Measurements from ENCODE around the gene TMBIM4. TPM values are rescaled to one million over a fixed set of nuclear protein-coding genes. Genes with fewer than 3 reads are reported as not detected.

TMBIM4 gene
- total RNA-seq, 1 experiment from 2014 or later, result 60.3 TPM

DNA sequence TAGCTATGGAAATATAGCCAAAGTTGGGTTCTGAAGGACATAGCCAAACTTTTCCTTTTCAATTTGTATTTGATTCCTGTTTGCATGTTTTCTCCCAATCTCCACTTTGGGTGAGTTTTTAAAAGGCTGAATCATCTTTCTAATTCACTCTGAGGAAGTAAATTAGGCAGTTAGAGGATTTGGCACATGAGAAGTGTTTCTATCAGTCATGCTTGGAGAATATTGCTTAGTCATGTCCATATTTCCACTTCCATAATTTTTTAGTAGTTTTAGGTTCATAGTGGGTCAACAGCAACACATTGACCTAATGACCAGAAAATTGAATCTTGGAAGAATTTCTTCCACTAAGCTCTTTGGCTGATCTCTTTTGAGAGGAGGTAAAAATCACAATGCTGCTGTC lies 41.0 kb upstream of the TMBIM4 start:
- no peak for DNase-seq
- peaks cover 18% of the 10 kb centered on the region for H3K4me1 ChIP-seq
- ChIA-PET POLR2A (no interaction called here), CTCF (no interaction called here)
- Mint-ChIP-seq H3K4me3 (ENCODE audit: unreplicated experiment) (no peak overlapping the region), H3K9me3 (ENCODE audit: unreplicated experiment) (peaks cover 26% of the 10 kb centered on the region), H3K36me3 (ENCODE audit: insufficient read depth, unreplicated experiment) (peaks cover 13% of the 10 kb centered on the region), H3K27ac (ENCODE audit: unreplicated experiment) (no peak overlapping the region), H3K4me1 (ENCODE audit: low read depth, unreplicated experiment) (peaks cover 10% of the 10 kb centered on the region), H3K27me3 (ENCODE audit: insufficient read depth, unreplicated experiment) (peaks cover 4% of the 10 kb centered on the region)
- TF ChIP-seq CTCF (IDR thresholded peaks at IDR 0.05; ENCODE audit: insufficient read depth in 1 of 2, low read depth in 1 of 2, low read length in 1 of 2, severe bottlenecking in 1 of 2, unreplicated experiment in 1 of 2), result no peak
- no peaks in the 10 kb centered on the region for H3K36me3 ChIP-seq (ENCODE audit: control insufficient read depth, insufficient read depth, low read length)
- H3K9me3 ChIP-seq, result no peaks in the 10 kb centered on the region
- no peaks in the 10 kb centered on the region for H3K27me3 ChIP-seq (replicated peaks; ENCODE audit: control insufficient read depth, insufficient read depth, low read length)
- intact Hi-C loops (cut with micrococcal nuclease; ENCODE audit: unreplicated experiment), result no loop called here
- H3K4me3 ChIP-seq (ENCODE audit: low read depth, low read length), result no peak overlapping the region
- BruUV-seq (replicated peaks), result no TSS peak

GRCh38 chr12:66206141-66206540 lies 36.3 kb upstream of the TMBIM4 start:
- no peaks in the 10 kb centered on the region for H3K9me3 ChIP-seq
- H3K27me3 Mint-ChIP-seq (ENCODE audit: insufficient read depth, unreplicated experiment), result peaks cover 4% of the 10 kb centered on the region
- CTCF ChIA-PET, result no interaction called here

GRCh38 chr12:66203820-66204219 lies 34.0 kb upstream of the TMBIM4 start:
- POLR2A ChIA-PET, result no interaction called here
- H3K4me1 ChIP-seq, result peaks cover 4% of the 10 kb centered on the region; the same call in 1 of the 2 replicates
- no peaks in the 10 kb centered on the region for H3K36me3 Mint-ChIP-seq (ENCODE audit: insufficient read depth, unreplicated experiment)
- H3K27ac Mint-ChIP-seq (ENCODE audit: unreplicated experiment), result no peak overlapping the region
- H3K27me3 Mint-ChIP-seq (ENCODE audit: insufficient read depth, unreplicated experiment), result peaks cover 4% of the 10 kb centered on the region
- H3K4me1 Mint-ChIP-seq (ENCODE audit: low read depth, unreplicated experiment), result no peaks in the 10 kb centered on the region
- H3K9me3 Mint-ChIP-seq (ENCODE audit: unreplicated experiment), result no peaks in the 10 kb centered on the region
- no peak overlapping the region for H3K4me3 Mint-ChIP-seq (ENCODE audit: unreplicated experiment)
- BruUV-seq (replicated peaks), result no TSS peak
- DNase-seq, result no peak
- no peaks in the 10 kb centered on the region for H3K9me3 ChIP-seq
- no peaks in the 10 kb centered on the region for H3K27me3 ChIP-seq (replicated peaks; ENCODE audit: control insufficient read depth, insufficient read depth, low read length)
- no peak overlapping the region for H3K4me3 ChIP-seq (ENCODE audit: low read depth, low read length)
- H3K36me3 ChIP-seq (ENCODE audit: control insufficient read depth, insufficient read depth, low read length), result no peaks in the 10 kb centered on the region
- CTCF ChIA-PET, result no interaction called here
- TF ChIP-seq CTCF (IDR thresholded peaks at IDR 0.05; ENCODE audit: insufficient read depth in 1 of 2, low read depth in 1 of 2, low read length in 1 of 2, severe bottlenecking in 1 of 2, unreplicated experiment in 1 of 2), result no peak
- intact Hi-C loops (cut with micrococcal nuclease; ENCODE audit: unreplicated experiment), result no loop called here

More at GRCh38 chr12:66206141-66206540, 36.3 kb upstream of the TMBIM4 start:
- Histone ChIP-seq H3K4me3 (ENCODE audit: low read depth, low read length) (no peak overlapping the region), H3K27me3 (replicated peaks; ENCODE audit: control insufficient read depth, insufficient read depth, low read length) (no peaks in the 10 kb centered on the region), H3K4me1 (peaks cover 4% of the 10 kb centered on the region; the same call in 1 of the 2 replicates), H3K36me3 (ENCODE audit: control insufficient read depth, insufficient read depth, low read length) (no peaks in the 10 kb centered on the region)
- no TSS peak for BruUV-seq (replicated peaks)
- H3K4me1 Mint-ChIP-seq (ENCODE audit: low read depth, unreplicated experiment), result no peaks in the 10 kb centered on the region
- POLR2A ChIA-PET, result no interaction called here
- intact Hi-C loops (cut with micrococcal nuclease; ENCODE audit: unreplicated experiment), result no loop called here
- H3K36me3 Mint-ChIP-seq (ENCODE audit: insufficient read depth, unreplicated experiment), result no peaks in the 10 kb centered on the region
- no peak overlapping the region for H3K27ac Mint-ChIP-seq (ENCODE audit: unreplicated experiment)
- no peak overlapping the region for H3K4me3 Mint-ChIP-seq (ENCODE audit: unreplicated experiment)
- no peak for DNase-seq
- no peak for TF ChIP-seq CTCF (IDR thresholded peaks at IDR 0.05; ENCODE audit: insufficient read depth in 1 of 2, low read depth in 1 of 2, low read length in 1 of 2, severe bottlenecking in 1 of 2, unreplicated experiment in 1 of 2)
- no peaks in the 10 kb centered on the region for H3K9me3 Mint-ChIP-seq (ENCODE audit: unreplicated experiment)

Measured in Caco-2 (cell line).